Purkinje cell (primary cell): Measurements from ENCODE around the gene ZIC2. TPM values are rescaled to one million over a fixed set of nuclear protein-coding genes. Genes with fewer than 3 reads are reported as not detected.

ENCODE experiments used
- polyA plus RNA-seq: library from polyadenylated mRNA; unstranded; fragments of >200 nt; fragmentation: Nextera tagmentation; gene quantifications from 2 replicates; pipeline ENCODE4 v1.2.1, GENCODE V29; 2014

Gene ZIC2
- 12.1 and 16.0 TPM in 2 replicates for polyA plus RNA-seq

GRCh38 chr13:99981735-99982035 is at the start of gene ZIC2:
Gene ZIC2 (plus strand): TSS chr13:99981784. CDS start chr13:99982065, 281 bp downstream.

GRCh38 chr13:99971576-99972189 is 9.9 kb upstream of the ZIC2 start, which contains the start of gene ZIC5:
Gene ZIC5 (minus strand): TSS chr13:99971767. CDS start chr13:99971603, 164 bp downstream.

Other genes starting within 250 kb of the ZIC2 start
- 1.9 and 2.6 TPM in 2 replicates for gene ZIC5, start 10.0 kb upstream of the ZIC2 start, polyA plus RNA-seq
- 50.7 and 51.2 TPM in 2 replicates for gene PCCA, start 107.3 kb downstream of the ZIC2 start, polyA plus RNA-seq